ENCODE measurements around the gene LY9. TPM values are rescaled to one million over a fixed set of nuclear protein-coding genes. Genes with fewer than 3 reads are reported as not detected.

Gene LY9
- polyA plus RNA-seq, 1 of the 3 experiments (the other 2 are of a cell fraction) = not detected

- DNase-seq = no peak
- Histone ChIP-seq H3K36me3 (replicated peaks in 1 of 2; ENCODE audit: control insufficient read depth in 1 of 2, insufficient read depth in 2 of 2, low read length in 1 of 2) (no peaks in the 10 kb centered on the region), H3K4me2 (no peak overlapping the region), H2AFZ (ENCODE audit: low read depth) (no peak overlapping the region), H3K9me2 (no peaks in the 10 kb centered on the region), H4K20me1 (ENCODE audit: insufficient read depth) (no peaks in the 10 kb centered on the region), H3F3A (replicated peaks; ENCODE audit: insufficient read depth) (no peaks in the 10 kb centered on the region), H3K9me3 (no peaks in the 10 kb centered on the region), H3K27me3 (ENCODE audit: insufficient read depth) (peaks cover 7% of the 10 kb centered on the region; the same call in 1 of the 2 replicates), H3K4me3 (ENCODE audit: low read depth in 2 of 2, low read length in 1 of 2) (no peak overlapping the region), H3K27ac (ENCODE audit: low read depth in 2 of 2, low read length in 1 of 2) (no peak overlapping the region), H3K4me1 (ENCODE audit: control insufficient read depth in 1 of 2, insufficient read depth in 2 of 2, low read depth in 1 of 2, low read length in 1 of 2) (no peaks in the 10 kb centered on the region), H3K79me2 (ENCODE audit: insufficient read depth) (no peaks in the 10 kb centered on the region), H3K9ac (no peak overlapping the region)
- ChIA-PET POLR2A (no interaction called here), CTCF (no interaction called here)
- TF ChIP-seq YY1 (IDR thresholded peaks at IDR 0.05; ENCODE audit: low read depth) (no peak), CHD2 (IDR thresholded peaks at IDR 0.05; ENCODE audit: low read length, partially characterized antibody) (no peak), ELF1 (IDR thresholded peaks at IDR 0.05) (no peak), GABPA (IDR thresholded peaks at IDR 0.05; ENCODE audit: low read depth) (no peak), EZH2phosphoT487 (IDR thresholded peaks at IDR 0.05; ENCODE audit: borderline replicate concordance, low read depth) (no peak), NFIC (IDR thresholded peaks at IDR 0.05; ENCODE audit: borderline replicate concordance) (no peak), FOXM1 (IDR thresholded peaks at IDR 0.05; ENCODE audit: low read depth) (no peak)
- 6% methylated on average over 9 of the region's 9 CpGs for WGBS (ENCODE audit: low lambda C conversion rate)
Measured at GRCh38 chr1:160855181-160855981, 59.4 kb downstream of the LY9 start.

DNA sequence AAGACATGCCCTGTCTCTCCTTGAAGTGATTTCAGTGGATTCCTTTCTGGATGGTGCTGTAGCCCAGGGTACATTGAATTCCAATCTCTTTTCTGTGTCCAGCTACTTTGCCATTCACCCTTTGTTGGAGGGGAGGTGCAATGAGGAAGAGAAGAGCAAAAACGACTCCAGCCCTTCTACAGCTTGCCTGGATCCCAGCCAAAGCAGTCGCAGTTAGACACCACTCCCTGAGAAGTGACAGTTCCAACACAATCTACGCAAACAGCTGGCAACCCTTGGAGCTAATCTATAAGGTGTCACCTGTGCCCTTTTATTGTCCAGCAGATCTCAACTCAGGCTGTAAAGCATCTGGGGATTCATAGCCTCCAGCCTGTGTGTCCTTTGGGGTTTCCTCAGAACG lies 62.1 kb downstream of the LY9 start:
- H3K4me3 ChIP-seq (ENCODE audit: low read depth in 2 of 2, low read length in 1 of 2) = no peak overlapping the region
- ChIA-PET POLR2A (no interaction called here), CTCF (no interaction called here)
- no peaks in the 10 kb centered on the region for H3K9me2 ChIP-seq
- no peaks in the 10 kb centered on the region for H3K79me2 ChIP-seq (ENCODE audit: insufficient read depth)
- H3K4me1 ChIP-seq (ENCODE audit: control insufficient read depth in 1 of 2, insufficient read depth in 2 of 2, low read depth in 1 of 2, low read length in 1 of 2) = no peaks in the 10 kb centered on the region
- H3K36me3 ChIP-seq (replicated peaks in 1 of 2; ENCODE audit: control insufficient read depth in 1 of 2, insufficient read depth in 2 of 2, low read length in 1 of 2) = no peaks in the 10 kb centered on the region
- no peak overlapping the region for H3K27ac ChIP-seq (ENCODE audit: low read depth in 2 of 2, low read length in 1 of 2)
- no peak overlapping the region for H3K9ac ChIP-seq
- H3F3A ChIP-seq (replicated peaks; ENCODE audit: insufficient read depth) = no peaks in the 10 kb centered on the region
- H4K20me1 ChIP-seq (ENCODE audit: insufficient read depth) = no peaks in the 10 kb centered on the region
- no peaks in the 10 kb centered on the region; the same call in 1 of the 2 replicates for H3K27me3 ChIP-seq (ENCODE audit: insufficient read depth)
- WGBS (ENCODE audit: low lambda C conversion rate) = 19% methylated on average over 4 of the region's 4 CpGs
- H3K4me2 ChIP-seq = no peak overlapping the region
- H2AFZ ChIP-seq (ENCODE audit: low read depth) = no peak overlapping the region
- no peak for DNase-seq
- no peaks in the 10 kb centered on the region for H3K9me3 ChIP-seq
- TF ChIP-seq TAF1 (IDR thresholded peaks at IDR 0.05; ENCODE audit: borderline replicate concordance, low read depth, low read length) (no peak), ELF1 (IDR thresholded peaks at IDR 0.05) (no peak), RXRA (IDR thresholded peaks at IDR 0.05; ENCODE audit: borderline replicate concordance, low read depth) (no peak), TCF12 (IDR thresholded peaks at IDR 0.05) (no peak), TEAD4 (IDR thresholded peaks at IDR 0.05; ENCODE audit: borderline replicate concordance, insufficient read depth) (no peak), MEF2A (IDR thresholded peaks at IDR 0.05; ENCODE audit: borderline replicate concordance, low read depth) (no peak), NRF1 (IDR thresholded peaks at IDR 0.05; ENCODE audit: low read depth, low read length) (no peak), IRF3 (IDR thresholded peaks at IDR 0.05; ENCODE audit: low read depth, low read length) (no peak), SIN3A (IDR thresholded peaks at IDR 0.05; ENCODE audit: borderline replicate concordance, low read depth, low read length) (no peak), EZH2phosphoT487 (IDR thresholded peaks at IDR 0.05; ENCODE audit: borderline replicate concordance, low read depth) (no peak), SMC3 (IDR thresholded peaks at IDR 0.05; ENCODE audit: low read depth, low read length) (no peak), FOXM1 (IDR thresholded peaks at IDR 0.05; ENCODE audit: low read depth) (no peak)
- TF ChIP-seq, protein P1, sequence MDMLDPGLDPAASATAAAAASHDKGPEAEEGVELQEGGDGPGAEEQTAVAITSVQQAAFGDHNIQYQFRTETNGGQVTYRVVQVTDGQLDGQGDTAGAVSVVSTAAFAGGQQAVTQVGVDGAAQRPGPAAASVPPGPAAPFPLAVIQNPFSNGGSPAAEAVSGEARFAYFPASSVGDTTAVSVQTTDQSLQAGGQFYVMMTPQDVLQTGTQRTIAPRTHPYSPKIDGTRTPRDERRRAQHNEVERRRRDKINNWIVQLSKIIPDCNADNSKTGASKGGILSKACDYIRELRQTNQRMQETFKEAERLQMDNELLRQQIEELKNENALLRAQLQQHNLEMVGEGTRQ (IDR thresholded peaks at IDR 0.05; ENCODE audit: borderline replicate concordance, low read depth, low read length) = no peak
- TF ChIP-seq, protein P2, sequence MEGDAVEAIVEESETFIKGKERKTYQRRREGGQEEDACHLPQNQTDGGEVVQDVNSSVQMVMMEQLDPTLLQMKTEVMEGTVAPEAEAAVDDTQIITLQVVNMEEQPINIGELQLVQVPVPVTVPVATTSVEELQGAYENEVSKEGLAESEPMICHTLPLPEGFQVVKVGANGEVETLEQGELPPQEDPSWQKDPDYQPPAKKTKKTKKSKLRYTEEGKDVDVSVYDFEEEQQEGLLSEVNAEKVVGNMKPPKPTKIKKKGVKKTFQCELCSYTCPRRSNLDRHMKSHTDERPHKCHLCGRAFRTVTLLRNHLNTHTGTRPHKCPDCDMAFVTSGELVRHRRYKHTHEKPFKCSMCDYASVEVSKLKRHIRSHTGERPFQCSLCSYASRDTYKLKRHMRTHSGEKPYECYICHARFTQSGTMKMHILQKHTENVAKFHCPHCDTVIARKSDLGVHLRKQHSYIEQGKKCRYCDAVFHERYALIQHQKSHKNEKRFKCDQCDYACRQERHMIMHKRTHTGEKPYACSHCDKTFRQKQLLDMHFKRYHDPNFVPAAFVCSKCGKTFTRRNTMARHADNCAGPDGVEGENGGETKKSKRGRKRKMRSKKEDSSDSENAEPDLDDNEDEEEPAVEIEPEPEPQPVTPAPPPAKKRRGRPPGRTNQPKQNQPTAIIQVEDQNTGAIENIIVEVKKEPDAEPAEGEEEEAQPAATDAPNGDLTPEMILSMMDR (IDR thresholded peaks at IDR 0.05) = no peak
- TF ChIP-seq, protein P3, sequence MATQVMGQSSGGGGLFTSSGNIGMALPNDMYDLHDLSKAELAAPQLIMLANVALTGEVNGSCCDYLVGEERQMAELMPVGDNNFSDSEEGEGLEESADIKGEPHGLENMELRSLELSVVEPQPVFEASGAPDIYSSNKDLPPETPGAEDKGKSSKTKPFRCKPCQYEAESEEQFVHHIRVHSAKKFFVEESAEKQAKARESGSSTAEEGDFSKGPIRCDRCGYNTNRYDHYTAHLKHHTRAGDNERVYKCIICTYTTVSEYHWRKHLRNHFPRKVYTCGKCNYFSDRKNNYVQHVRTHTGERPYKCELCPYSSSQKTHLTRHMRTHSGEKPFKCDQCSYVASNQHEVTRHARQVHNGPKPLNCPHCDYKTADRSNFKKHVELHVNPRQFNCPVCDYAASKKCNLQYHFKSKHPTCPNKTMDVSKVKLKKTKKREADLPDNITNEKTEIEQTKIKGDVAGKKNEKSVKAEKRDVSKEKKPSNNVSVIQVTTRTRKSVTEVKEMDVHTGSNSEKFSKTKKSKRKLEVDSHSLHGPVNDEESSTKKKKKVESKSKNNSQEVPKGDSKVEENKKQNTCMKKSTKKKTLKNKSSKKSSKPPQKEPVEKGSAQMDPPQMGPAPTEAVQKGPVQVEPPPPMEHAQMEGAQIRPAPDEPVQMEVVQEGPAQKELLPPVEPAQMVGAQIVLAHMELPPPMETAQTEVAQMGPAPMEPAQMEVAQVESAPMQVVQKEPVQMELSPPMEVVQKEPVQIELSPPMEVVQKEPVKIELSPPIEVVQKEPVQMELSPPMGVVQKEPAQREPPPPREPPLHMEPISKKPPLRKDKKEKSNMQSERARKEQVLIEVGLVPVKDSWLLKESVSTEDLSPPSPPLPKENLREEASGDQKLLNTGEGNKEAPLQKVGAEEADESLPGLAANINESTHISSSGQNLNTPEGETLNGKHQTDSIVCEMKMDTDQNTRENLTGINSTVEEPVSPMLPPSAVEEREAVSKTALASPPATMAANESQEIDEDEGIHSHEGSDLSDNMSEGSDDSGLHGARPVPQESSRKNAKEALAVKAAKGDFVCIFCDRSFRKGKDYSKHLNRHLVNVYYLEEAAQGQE (IDR thresholded peaks at IDR 0.05; ENCODE audit: low read depth, low read length) = no peak

All from SK-N-SH (cell line).